PFSK-1 (cell line): ENCODE measurements around the gene C13orf42.

Experiments used
- FOXP2 ChIP-seq: optimal IDR thresholded peaks from 2 replicates; pipeline ENCODE3; 2011; ENCODE audit warnings: borderline replicate concordance, control low read depth, inconsistent platforms; ENCODE audit not compliant: insufficient read depth; ENCODE audit errors: extremely low read length, extremely low read depth
- POLR2AphosphoS5 ChIP-seq: IDR thresholded peaks from 2 replicates; pipeline ENCODE4 v1.6.1; 2012; ENCODE audit warnings: low read depth, mild to moderate bottlenecking, control low read depth, low read length, moderate library complexity
- SIN3A ChIP-seq: IDR thresholded peaks from 2 replicates; pipeline ENCODE4 v1.6.1; 2012; ENCODE audit warnings: mild to moderate bottlenecking, low read length, moderate library complexity, borderline replicate concordance; ENCODE audit not compliant: insufficient read depth
- TAF1 ChIP-seq: IDR thresholded peaks from 2 replicates; pipeline ENCODE4 v1.6.1; 2012; ENCODE audit warnings: low read length, control low read depth, borderline replicate concordance; ENCODE audit not compliant: insufficient read depth
- TF ChIP-seq, protein P1 (sequence below), 2 experiments: IDR thresholded peaks; 2 replicates each; pipeline versions ENCODE4 v1.6.1 to v1.8.0; 2011 to 2012; ENCODE audit warnings: low read depth in 2 of 2, low read length in 2 of 2, control low read depth in 1 of 2, inconsistent platforms in 1 of 2, mild to moderate bottlenecking in 1 of 2, moderate library complexity in 1 of 2; ENCODE audit not compliant: insufficient read depth in 1 of 2

Gene C13orf42

DNA sequence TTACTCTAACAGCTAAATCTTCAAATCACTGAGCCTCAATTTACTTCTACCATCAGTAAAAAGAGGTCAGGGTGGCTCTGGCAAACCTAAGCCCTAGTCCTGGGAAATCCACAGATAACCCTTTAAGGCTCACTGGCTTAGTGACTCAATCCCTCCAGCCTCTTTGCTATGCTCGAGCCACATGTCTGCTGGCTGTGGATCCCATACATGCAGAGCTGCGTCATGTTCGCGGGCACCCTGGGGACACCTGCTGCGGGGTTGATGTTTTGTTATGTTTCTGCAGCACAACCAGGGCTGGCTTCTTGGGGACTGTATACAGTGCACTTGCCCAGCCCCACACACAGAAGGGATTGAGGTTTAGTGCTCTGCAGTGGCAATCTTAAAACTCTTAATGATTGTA lies 41.6 kb upstream of the C13orf42 start:
- TF ChIP-seq SIN3A, result no peak
- TF ChIP-seq FOXP2, result no peak
- TF ChIP-seq, protein P1, sequence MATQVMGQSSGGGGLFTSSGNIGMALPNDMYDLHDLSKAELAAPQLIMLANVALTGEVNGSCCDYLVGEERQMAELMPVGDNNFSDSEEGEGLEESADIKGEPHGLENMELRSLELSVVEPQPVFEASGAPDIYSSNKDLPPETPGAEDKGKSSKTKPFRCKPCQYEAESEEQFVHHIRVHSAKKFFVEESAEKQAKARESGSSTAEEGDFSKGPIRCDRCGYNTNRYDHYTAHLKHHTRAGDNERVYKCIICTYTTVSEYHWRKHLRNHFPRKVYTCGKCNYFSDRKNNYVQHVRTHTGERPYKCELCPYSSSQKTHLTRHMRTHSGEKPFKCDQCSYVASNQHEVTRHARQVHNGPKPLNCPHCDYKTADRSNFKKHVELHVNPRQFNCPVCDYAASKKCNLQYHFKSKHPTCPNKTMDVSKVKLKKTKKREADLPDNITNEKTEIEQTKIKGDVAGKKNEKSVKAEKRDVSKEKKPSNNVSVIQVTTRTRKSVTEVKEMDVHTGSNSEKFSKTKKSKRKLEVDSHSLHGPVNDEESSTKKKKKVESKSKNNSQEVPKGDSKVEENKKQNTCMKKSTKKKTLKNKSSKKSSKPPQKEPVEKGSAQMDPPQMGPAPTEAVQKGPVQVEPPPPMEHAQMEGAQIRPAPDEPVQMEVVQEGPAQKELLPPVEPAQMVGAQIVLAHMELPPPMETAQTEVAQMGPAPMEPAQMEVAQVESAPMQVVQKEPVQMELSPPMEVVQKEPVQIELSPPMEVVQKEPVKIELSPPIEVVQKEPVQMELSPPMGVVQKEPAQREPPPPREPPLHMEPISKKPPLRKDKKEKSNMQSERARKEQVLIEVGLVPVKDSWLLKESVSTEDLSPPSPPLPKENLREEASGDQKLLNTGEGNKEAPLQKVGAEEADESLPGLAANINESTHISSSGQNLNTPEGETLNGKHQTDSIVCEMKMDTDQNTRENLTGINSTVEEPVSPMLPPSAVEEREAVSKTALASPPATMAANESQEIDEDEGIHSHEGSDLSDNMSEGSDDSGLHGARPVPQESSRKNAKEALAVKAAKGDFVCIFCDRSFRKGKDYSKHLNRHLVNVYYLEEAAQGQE (IDR thresholded peaks at IDR 0.05; ENCODE audit: insufficient read depth in 1 of 2, low read depth in 2 of 2, low read length in 2 of 2), result no peak
- no peak for TF ChIP-seq TAF1
- no peak for TF ChIP-seq POLR2AphosphoS5

DNA sequence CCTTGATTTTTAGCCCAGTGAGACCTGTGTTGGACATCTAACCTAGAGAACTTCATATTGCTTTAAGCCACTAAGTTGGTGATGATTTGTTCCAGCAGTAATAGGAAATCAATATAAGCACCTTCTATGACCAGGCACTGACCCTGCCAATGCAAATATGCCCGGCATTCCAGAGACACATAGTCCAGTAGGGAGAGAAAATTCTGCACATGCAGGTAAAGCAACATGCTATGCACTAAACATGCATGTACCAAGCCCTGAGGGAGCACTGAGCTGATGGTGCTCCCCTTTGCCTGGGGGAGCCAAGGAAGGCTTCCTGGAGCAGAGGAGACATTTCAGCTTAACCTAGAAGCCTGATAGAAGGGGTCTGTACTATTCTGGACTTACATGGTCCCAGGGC lies 40.4 kb upstream of the C13orf42 start:
- TF ChIP-seq POLR2AphosphoS5, result no peak
- no peak for TF ChIP-seq SIN3A
- TF ChIP-seq, protein P1 (IDR thresholded peaks at IDR 0.05; ENCODE audit: insufficient read depth in 1 of 2, low read depth in 2 of 2, low read length in 2 of 2), result no peak
- TF ChIP-seq FOXP2, result no peak
- no peak for TF ChIP-seq TAF1

DNA sequence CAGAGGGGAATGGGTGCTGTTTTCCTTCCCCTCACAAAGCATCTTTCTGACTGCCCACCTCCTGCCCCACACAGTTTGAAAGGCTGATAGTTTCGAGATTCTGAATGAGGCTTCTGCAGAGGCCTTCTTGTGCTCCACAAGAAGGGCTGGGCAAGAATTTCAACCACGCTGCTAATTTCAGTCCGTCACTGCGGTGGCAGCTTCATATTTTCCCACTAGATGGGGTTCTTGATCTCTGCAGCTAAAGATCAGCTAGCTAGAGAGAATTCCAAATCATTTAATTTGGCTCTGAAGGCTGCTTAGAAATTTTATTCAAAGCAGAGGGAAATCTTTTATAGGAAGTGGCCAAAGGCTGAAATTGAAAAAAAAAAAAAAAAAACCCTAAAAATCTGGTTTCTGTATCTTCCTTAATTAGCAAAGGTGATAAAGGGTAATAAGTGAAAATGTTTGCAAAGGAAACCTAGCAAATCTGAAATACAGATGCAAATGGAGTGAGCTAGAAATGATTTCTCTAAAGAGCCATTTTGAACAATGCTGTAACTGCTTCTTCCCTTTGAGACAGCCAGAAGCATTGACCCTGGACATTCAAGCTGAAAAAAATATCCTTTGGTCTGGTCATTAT lies 38.0 kb upstream of the C13orf42 start:
- TF ChIP-seq, protein P1 (IDR thresholded peaks at IDR 0.05; ENCODE audit: insufficient read depth in 1 of 2, low read depth in 2 of 2, low read length in 2 of 2), result no peak
- TF ChIP-seq POLR2AphosphoS5 (no peak), TAF1 (no peak), SIN3A (no peak), FOXP2 (no peak)

DNA sequence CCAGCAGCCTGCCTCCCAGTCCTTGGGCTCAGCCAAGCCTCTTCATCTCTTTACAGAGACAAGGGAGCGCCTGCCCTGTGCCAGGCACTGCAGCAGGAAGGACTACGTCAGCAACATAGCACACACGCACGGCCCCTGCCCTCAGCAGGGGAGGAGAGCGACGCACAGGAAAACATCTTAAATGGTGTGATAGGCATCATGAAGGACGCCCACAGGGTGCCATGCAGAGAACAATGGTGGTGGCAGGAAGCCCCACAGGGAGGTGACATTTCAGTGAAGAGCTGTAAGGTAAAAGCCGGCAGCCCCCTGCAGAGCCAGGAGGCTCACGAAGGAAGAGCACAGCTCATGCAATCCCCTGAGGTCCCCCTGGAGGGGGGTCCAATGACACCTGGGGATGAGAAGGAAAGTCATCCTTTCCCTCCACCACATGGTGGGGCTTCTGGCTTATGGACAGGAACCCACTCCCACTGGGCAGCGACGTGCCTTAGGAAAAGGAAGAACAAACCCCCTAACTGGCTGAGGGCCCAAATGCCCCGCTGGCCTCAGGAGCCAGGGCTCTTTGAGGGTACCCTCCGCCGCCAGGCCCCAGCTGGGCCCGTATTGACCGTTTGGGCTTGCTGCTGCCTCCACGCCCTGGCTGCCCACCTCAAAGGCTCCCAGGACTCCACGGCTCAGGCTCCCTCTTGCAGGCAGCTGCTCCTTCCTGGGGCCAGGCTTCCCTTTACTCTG lies 37.3 kb upstream of the C13orf42 start:
- TF ChIP-seq SIN3A, result no peak
- TF ChIP-seq FOXP2, result no peak
- no peak for TF ChIP-seq POLR2AphosphoS5
- TF ChIP-seq, protein P1 (IDR thresholded peaks at IDR 0.05; ENCODE audit: insufficient read depth in 1 of 2, low read depth in 2 of 2, low read length in 2 of 2), result no peak
- no peak for TF ChIP-seq TAF1
